ENCODE data around the gene SYP. TPM values are rescaled to one million over a fixed set of nuclear protein-coding genes. Genes with fewer than 3 reads are reported as not detected.

SYP gene
- total and polyA plus RNA-seq, 2 donors (not counting 3 experiments of a cell fraction or from before 2014, with no cell fraction given), result 0.21 to 0.77 TPM

GRCh38 chrX:49249071-49249470 is 49.1 kb upstream of the SYP start:
- DNase-seq (ENCODE audit: low read depth, low spot score) (no peak), FAIRE-seq (no peak)
- Histone ChIP-seq H3K4me2 (ENCODE audit: insufficient read depth, low read length) (no peak overlapping the region), H3K4me1 (ENCODE audit: control insufficient read depth, extremely low read depth, insufficient read depth, low read length) (no peaks in the 10 kb centered on the region), H2AFZ (ENCODE audit: low read depth, low read length) (no peak overlapping the region), H3K9ac (replicated peaks; ENCODE audit: extremely low read depth, insufficient read depth, low read length) (no peak overlapping the region), H4K20me1 (replicated peaks; ENCODE audit: control insufficient read depth, extremely low read depth, insufficient read depth, low read length) (no peaks in the 10 kb centered on the region), H3K9me1 (replicated peaks; ENCODE audit: control insufficient read depth, extremely low read depth, insufficient read depth, low read length) (no peaks in the 10 kb centered on the region), H3K79me2 (ENCODE audit: control insufficient read depth, insufficient read depth, low read length) (no peaks in the 10 kb centered on the region), H3K36me3 (ENCODE audit: control insufficient read depth in 2 of 2, extremely low read depth in 1 of 2, insufficient read depth in 2 of 2, low read length in 2 of 2) (peaks cover 0 to 5% of the 10 kb centered on the region in 2 experiments), H3K4me3 (replicated peaks in 1 of 3; ENCODE audit: insufficient read depth in 1 of 3, low read depth in 1 of 3, low read length in 3 of 3) (no peak overlapping the region), H3K27me3 (ENCODE audit: control insufficient read depth in 2 of 2, insufficient read depth in 2 of 2, low read length in 2 of 2) (no peaks in the 10 kb centered on the region), H3K27ac (ENCODE audit: insufficient read depth, low read depth, low read length) (no peak overlapping the region), H3K9me3 (replicated peaks; ENCODE audit: control insufficient read depth, insufficient read depth, low read length) (no peaks in the 10 kb centered on the region)
- dilution Hi-C loops (cut with MboI; ENCODE audit: extremely low pct_ligation_motif_present, low sequenced_read_pairs) (no loop called here), intact Hi-C loops (cut with micrococcal nuclease) (no loop called here)
- CTCF ChIA-PET, result no interaction called here
- TF ChIP-seq MYC (IDR thresholded peaks at IDR 0.05; ENCODE audit: low read depth, low read length) (no peak), POLR2AphosphoS5 (IDR thresholded peaks at IDR 0.05; ENCODE audit: insufficient read depth, low read depth, low read length) (no peak), MAX (IDR thresholded peaks at IDR 0.05; ENCODE audit: insufficient read depth, insufficient read length) (no peak), POLR2A (IDR thresholded peaks at IDR 0.05; ENCODE audit: low read depth, low read length) (no peak), GATA2 (IDR thresholded peaks at IDR 0.05; ENCODE audit: insufficient read depth, insufficient read length, low read depth, low read length) (no peak), JUN (IDR thresholded peaks at IDR 0.05; ENCODE audit: borderline replicate concordance, insufficient read depth, insufficient read length, low read depth) (no peak), EZH2 (IDR thresholded peaks at IDR 0.05; ENCODE audit: borderline replicate concordance, low read depth, low read length, severe bottlenecking) (no peak), FOS (IDR thresholded peaks at IDR 0.05; ENCODE audit: borderline replicate concordance, insufficient read depth, low read length) (no peak), CTCF (IDR thresholded peaks at IDR 0.05; ENCODE audit: extremely low read depth in 1 of 2, insufficient read depth in 1 of 2, low read depth in 1 of 2, low read length in 2 of 2) (no peak)
- BruUV-seq (replicated peaks), result no TSS peak
- POLR2A ChIA-PET, result interaction anchor here (0.6 kb wide), 1 partner anchor 9 kb away, joined by 3 read pairs; no protein-coding TSS in a partner anchor
